ENCODE data around the gene ZNF282.

DNA sequence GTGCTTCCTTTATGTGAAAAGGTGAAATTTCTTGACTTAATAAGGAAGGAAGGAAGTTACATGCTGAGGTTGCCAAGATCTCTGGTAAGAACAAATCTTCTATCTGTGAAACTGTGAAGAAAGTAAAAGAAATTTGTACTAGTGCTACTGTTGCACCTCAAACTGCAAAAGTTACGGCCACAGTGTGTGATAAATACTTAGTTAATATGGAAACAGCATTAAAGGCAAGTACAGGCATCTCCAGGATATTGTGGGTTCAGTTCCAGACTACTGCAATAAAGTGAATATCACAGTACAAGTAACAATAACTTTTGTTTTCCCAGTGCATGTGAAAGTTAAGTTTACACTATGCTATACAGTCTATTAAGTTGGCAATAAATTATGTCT, 22.8 kb upstream of the ZNF282 start:
- TF ChIP-seq POLR2A (IDR thresholded peaks at IDR 0.05; ENCODE audit: low read length) (no peak), GATA1 (IDR thresholded peaks at IDR 0.05; ENCODE audit: low read depth, low read length) (no peak)
